SK-N-SH (cell line): ENCODE data around the gene MAPKAP1. TPM values are rescaled to one million over a fixed set of nuclear protein-coding genes. Genes with fewer than 3 reads are reported as not detected.

Experiments used
- CTCF ChIA-PET: fragments of 300-600, 350-600 bp; formaldehyde crosslinking; extraction: SDS; loops from one replicate; lab custom pipeline; 2021; lab: Yijun Ruan, JAX
- POLR2A ChIA-PET: fragments of 350-600 bp; sonication (Branson Sonifier 250); formaldehyde crosslinking; extraction: SDS; loops from one replicate; lab custom pipeline; 2020; ENCODE audit warnings: antibody characterized with exemption, inconsistent platforms; lab: Yijun Ruan, JAX
- DNase-seq: peaks from one replicate; pipeline ENCODE4 v3.0.0; 2012
- H2AFZ ChIP-seq: fragments of 200-600 bp; sonication (generic); 2 replicates; pipeline ENCODE4 v1.8.1; 2016; ENCODE audit warnings: antibody characterized with exemption, mild to moderate bottlenecking, low read depth
- H3F3A ChIP-seq: fragments of 200-600 bp; sonication (generic); replicated peaks from 2 replicates; pipeline ENCODE3; 2016; ENCODE audit warnings: antibody characterized with exemption, mild to moderate bottlenecking; ENCODE audit not compliant: insufficient read depth
- H3K27ac ChIP-seq, 2 experiments: fragments of 200-500 bp in 1 of 2; fragments of 200-600 bp in 1 of 2; sonication (Bioruptor generic) in 1 of 2; sonication (generic), shearing (Covaris generic) in 1 of 2; 2 replicates each; pipeline versions ENCODE4 v1.5.1 to v1.6.1; 2014 to 2016; ENCODE audit warnings: low read depth in 2 of 2, inconsistent platforms in 1 of 2, low read length in 1 of 2, mild to moderate bottlenecking in 1 of 2, mixed read lengths in 1 of 2
- H3K27me3 ChIP-seq: fragments of 200-600 bp; sonication (generic), shearing (Covaris generic); 2 replicates; pipeline ENCODE4 v1.6.1; 2016; ENCODE audit warnings: mixed run types; ENCODE audit not compliant: insufficient read depth
- H3K36me3 ChIP-seq, 2 experiments: fragments of 200-500 bp in 1 of 2; fragments of 200-600 bp in 1 of 2; sonication (Bioruptor generic) in 1 of 2; sonication (generic) in 1 of 2; replicated peaks in 1 of 2; 2 replicates each; pipeline versions ENCODE3 to v1.5.1; 2014 to 2016; ENCODE audit warnings: low read length in 1 of 2, mild to moderate bottlenecking in 1 of 2; ENCODE audit not compliant: insufficient read depth in 2 of 2, control insufficient read depth in 1 of 2
- H3K4me1 ChIP-seq, 2 experiments: fragments of 200-500 bp in 1 of 2; fragments of 200-600 bp in 1 of 2; sonication (Bioruptor generic) in 1 of 2; sonication (generic), shearing (Covaris generic) in 1 of 2; 2 replicates each; pipeline versions ENCODE4 v1.5.1 to v1.6.1; 2014 to 2016; ENCODE audit warnings: low read depth in 1 of 2, low read length in 1 of 2, mixed run types in 1 of 2; ENCODE audit not compliant: insufficient read depth in 2 of 2, control insufficient read depth in 1 of 2
- H3K4me2 ChIP-seq: fragments of 200-600 bp; sonication (generic), shearing (Covaris generic); 2 replicates; pipeline ENCODE4 v1.6.1; 2017; ENCODE audit warnings: mixed run types
- H3K4me3 ChIP-seq, 2 experiments: fragments of 200-500 bp in 1 of 2; fragments of 200-600 bp in 1 of 2; sonication (Bioruptor generic) in 1 of 2; sonication (generic), shearing (Covaris generic) in 1 of 2; 2 replicates each; pipeline versions ENCODE4 v1.5.1 to v1.8.1; 2014 to 2016; ENCODE audit warnings: low read depth in 2 of 2, inconsistent platforms in 1 of 2, low read length in 1 of 2, mild to moderate bottlenecking in 1 of 2, mixed read lengths in 1 of 2, moderate library complexity in 1 of 2
- H3K79me2 ChIP-seq: fragments of 200-600 bp; sonication (generic); 2 replicates; pipeline ENCODE4 v1.8.1; 2017; ENCODE audit warnings: mild to moderate bottlenecking; ENCODE audit not compliant: insufficient read depth
- H3K9ac ChIP-seq: fragments of 200-600 bp; sonication (generic); 2 replicates; pipeline ENCODE4 v1.6.1; 2017; ENCODE audit warnings: mixed run types
- H3K9me2 ChIP-seq: fragments of 200-600 bp; sonication (generic); 2 replicates; pipeline ENCODE4 v1.6.1; 2017; ENCODE audit warnings: mixed run types
- H3K9me3 ChIP-seq: fragments of 200-600 bp; sonication (generic); 2 replicates; pipeline ENCODE4 v1.6.1; 2017; ENCODE audit warnings: mixed run types, mild to moderate bottlenecking, moderate library complexity
- H4K20me1 ChIP-seq: fragments of 200-600 bp; sonication (generic); 2 replicates; pipeline ENCODE4 v1.6.1; 2017; ENCODE audit warnings: mild to moderate bottlenecking, mixed run types; ENCODE audit not compliant: insufficient read depth
- CHD2 ChIP-seq: fragments of 150-350 bp; IDR thresholded peaks from 2 replicates; pipeline ENCODE4 v1.6.1; 2018; ENCODE audit warnings: low read length; ENCODE audit not compliant: partially characterized antibody
- EP300 ChIP-seq, 2 experiments: IDR thresholded peaks; 2 replicates each; pipeline versions ENCODE4 v1.4.0 to v1.6.1; 2012; ENCODE audit warnings: borderline replicate concordance in 1 of 2, low read depth in 1 of 2, low read length in 1 of 2
- FOSL2 ChIP-seq: IDR thresholded peaks from 2 replicates; pipeline ENCODE4 v1.4.0; 2012; ENCODE audit warnings: low read depth, mild to moderate bottlenecking, moderate library complexity, borderline replicate concordance
- FOXM1 ChIP-seq: IDR thresholded peaks from 2 replicates; pipeline ENCODE4 v1.4.0; 2012; ENCODE audit warnings: low read depth, mild to moderate bottlenecking
- GATA2 ChIP-seq: sonication (generic); formaldehyde crosslinking; IDR thresholded peaks from 2 replicates; pipeline ENCODE4 v1.5.0; 2020; ENCODE audit warnings: mild to moderate bottlenecking, missing genetic modification reagents
- IRF3 ChIP-seq: fragments of 150-350 bp; IDR thresholded peaks from 2 replicates; pipeline ENCODE4 v1.6.1; 2016; ENCODE audit warnings: mild to moderate bottlenecking, low read depth, low read length
- JUND ChIP-seq: IDR thresholded peaks from 2 replicates; pipeline ENCODE4 v1.4.0; 2012
- MAX ChIP-seq: IDR thresholded peaks from 2 replicates; pipeline ENCODE4 v1.4.0; 2012; ENCODE audit warnings: low read depth
- MEF2A ChIP-seq: IDR thresholded peaks from 2 replicates; pipeline ENCODE4 v1.4.0; 2012; ENCODE audit warnings: low read depth, borderline replicate concordance
- NFIC ChIP-seq: IDR thresholded peaks from 2 replicates; pipeline ENCODE4 v1.4.0; 2012; ENCODE audit warnings: borderline replicate concordance
- RAD21 ChIP-seq: IDR thresholded peaks from 2 replicates; pipeline ENCODE4 v1.6.1; 2012; ENCODE audit warnings: mild to moderate bottlenecking, low read length
- REST ChIP-seq: IDR thresholded peaks from 2 replicates; pipeline ENCODE4 v1.6.1; 2012; ENCODE audit warnings: mild to moderate bottlenecking, low read depth, low read length, moderate library complexity
- SIN3A ChIP-seq: IDR thresholded peaks from 2 replicates; pipeline ENCODE4 v1.6.1; 2012; ENCODE audit warnings: low read depth, mild to moderate bottlenecking, low read length, moderate library complexity, borderline replicate concordance
- TAF1 ChIP-seq: IDR thresholded peaks from 2 replicates; pipeline ENCODE4 v1.6.1; 2012; ENCODE audit warnings: low read depth, mild to moderate bottlenecking, low read length, moderate library complexity, borderline replicate concordance
- TEAD4 ChIP-seq: IDR thresholded peaks from 2 replicates; pipeline ENCODE4 v1.4.0; 2012; ENCODE audit warnings: mild to moderate bottlenecking, borderline replicate concordance; ENCODE audit not compliant: insufficient read depth
- YY1 ChIP-seq: IDR thresholded peaks from 2 replicates; pipeline ENCODE4 v1.4.0; 2012; ENCODE audit warnings: low read depth, mild to moderate bottlenecking
- ZBTB33 ChIP-seq: IDR thresholded peaks from 2 replicates; pipeline ENCODE4 v1.4.0; 2012; ENCODE audit warnings: low read depth, borderline replicate concordance
- WGBS: methylation state at CpG from one replicate; pipeline ENCODE4 v1.1.6; 2017; ENCODE audit warnings: low lambda C conversion rate; 5-methylcytosine and 5-hydroxymethylcytosine counted together
- polyA plus RNA-seq, 3 experiments: library from polyadenylated mRNA; depleted of rRNA; stranded (reverse); fragments of >200 nt; gene quantifications; 2 replicates each; pipeline ENCODE4 v1.2.3, GENCODE V29; 2012
- TF ChIP-seq, protein P1 (sequence below): fragments of 200-600 bp; sonication (generic); IDR thresholded peaks from 2 replicates; pipeline ENCODE4 v1.6.1; 2017; ENCODE audit warnings: antibody characterized with exemption, mild to moderate bottlenecking, moderate library complexity
- TF ChIP-seq, protein P2 (sequence below): fragments of 150-350 bp; IDR thresholded peaks from 2 replicates; pipeline ENCODE4 v1.6.1; 2017; ENCODE audit warnings: antibody characterized with exemption, low read length, low read depth, borderline replicate concordance
- TF ChIP-seq, protein P3 (sequence below): IDR thresholded peaks from 2 replicates; pipeline ENCODE4 v1.4.0; 2012; ENCODE audit warnings: low read depth, borderline replicate concordance

Gene MAPKAP1
- polyA plus RNA-seq, 1 of the 3 experiments (the other 2 are of a cell fraction), result 117 TPM

DNA sequence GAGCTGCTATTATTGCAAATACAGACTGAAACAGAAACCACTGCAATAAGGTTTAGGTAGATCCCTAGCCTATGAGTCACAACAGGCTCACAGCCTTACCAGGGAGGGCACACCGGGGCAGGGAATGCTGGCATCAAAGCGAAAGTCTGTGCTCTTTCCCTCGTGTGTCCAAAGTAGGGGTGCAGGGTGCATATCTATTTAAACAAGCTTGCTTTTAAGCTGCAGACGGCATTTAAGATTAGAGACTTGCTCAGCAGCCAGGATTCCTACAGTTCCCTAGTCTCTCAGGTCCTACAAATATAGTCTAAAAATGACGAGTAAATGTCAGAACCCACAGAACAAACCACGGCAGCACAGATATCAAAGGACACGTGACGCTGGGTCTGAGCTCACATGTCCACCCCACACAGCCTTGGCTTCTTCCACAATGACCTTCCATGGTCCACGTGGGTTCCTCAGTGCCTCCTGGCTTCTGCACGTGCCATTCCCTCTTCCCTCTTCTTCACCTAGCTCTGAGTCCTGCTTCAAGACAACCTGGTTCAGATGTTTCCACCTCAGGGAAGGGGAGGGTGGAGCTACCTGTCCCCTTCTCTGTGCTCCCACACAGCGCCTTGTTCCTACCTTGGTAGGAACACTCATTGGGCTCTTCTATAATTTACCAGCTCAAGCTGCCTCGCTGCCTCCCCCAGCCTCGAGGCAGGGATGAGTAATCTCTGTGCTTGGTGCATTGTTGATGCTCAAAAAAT lies 193.2 kb downstream of the MAPKAP1 start:
- peak overlapping the region; percentile 81 for H3K4me2 ChIP-seq
- no peak overlapping the region for H2AFZ ChIP-seq
- peak overlapping the region; percentile 21 to 54; a peak in 3 of 4 replicates for H3K4me3 ChIP-seq
- H3K36me3 ChIP-seq, result peaks cover 0 to 3% of the 10 kb centered on the region in 2 experiments
- no peaks in the 10 kb centered on the region for H4K20me1 ChIP-seq
- WGBS, result 57% methylated on average over 13 of the region's 13 CpGs
- no peaks in the 10 kb centered on the region for H3K27me3 ChIP-seq
- CTCF ChIA-PET, result interaction anchor here (0.6 to 1.7 kb wide), 5 partner anchors 10 to 1051 kb away, joined by 3 to 5 read pairs (median 3); no protein-coding TSS in a partner anchor
- no peaks in the 10 kb centered on the region for H3K9me3 ChIP-seq
- H3F3A ChIP-seq, result peaks cover 15% of the 10 kb centered on the region
- DNase-seq, result no peak
- peaks cover 13 to 17% of the 10 kb centered on the region in 2 experiments for H3K4me1 ChIP-seq
- peaks cover 18% of the 10 kb centered on the region for H3K79me2 ChIP-seq
- peak overlapping the region; percentile 58 to 73 for H3K27ac ChIP-seq
- POLR2A ChIA-PET, result no interaction called here
- H3K9me2 ChIP-seq, result no peaks in the 10 kb centered on the region
- peak overlapping the region; percentile 42; the same call in 1 of the 2 replicates for H3K9ac ChIP-seq
- TF ChIP-seq MEF2A, result no peak
- TF ChIP-seq, protein P1, sequence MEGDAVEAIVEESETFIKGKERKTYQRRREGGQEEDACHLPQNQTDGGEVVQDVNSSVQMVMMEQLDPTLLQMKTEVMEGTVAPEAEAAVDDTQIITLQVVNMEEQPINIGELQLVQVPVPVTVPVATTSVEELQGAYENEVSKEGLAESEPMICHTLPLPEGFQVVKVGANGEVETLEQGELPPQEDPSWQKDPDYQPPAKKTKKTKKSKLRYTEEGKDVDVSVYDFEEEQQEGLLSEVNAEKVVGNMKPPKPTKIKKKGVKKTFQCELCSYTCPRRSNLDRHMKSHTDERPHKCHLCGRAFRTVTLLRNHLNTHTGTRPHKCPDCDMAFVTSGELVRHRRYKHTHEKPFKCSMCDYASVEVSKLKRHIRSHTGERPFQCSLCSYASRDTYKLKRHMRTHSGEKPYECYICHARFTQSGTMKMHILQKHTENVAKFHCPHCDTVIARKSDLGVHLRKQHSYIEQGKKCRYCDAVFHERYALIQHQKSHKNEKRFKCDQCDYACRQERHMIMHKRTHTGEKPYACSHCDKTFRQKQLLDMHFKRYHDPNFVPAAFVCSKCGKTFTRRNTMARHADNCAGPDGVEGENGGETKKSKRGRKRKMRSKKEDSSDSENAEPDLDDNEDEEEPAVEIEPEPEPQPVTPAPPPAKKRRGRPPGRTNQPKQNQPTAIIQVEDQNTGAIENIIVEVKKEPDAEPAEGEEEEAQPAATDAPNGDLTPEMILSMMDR, result no peak
- peak in 1 of 2 experiments; percentile 68; a peak in 1 of 4 replicates for TF ChIP-seq EP300 (IDR thresholded peaks at IDR 0.05; ENCODE audit: borderline replicate concordance in 1 of 2, low read depth in 1 of 2, low read length in 1 of 2)
- TF ChIP-seq GATA2 (CRISPR knock-in tag), result no peak
- no peak for TF ChIP-seq FOXM1
- no peak for TF ChIP-seq TAF1
- peak; percentile 51; the same call in 1 of the 2 replicates for TF ChIP-seq NFIC
- no peak for TF ChIP-seq RAD21
- TF ChIP-seq SIN3A, result 0 out of 2 replicates have a peak, but pooled peaks have one; percentile 27
- no peak for TF ChIP-seq REST
- TF ChIP-seq TEAD4, result no peak
- TF ChIP-seq MAX, result peak; percentile 70
- TF ChIP-seq, protein P2, sequence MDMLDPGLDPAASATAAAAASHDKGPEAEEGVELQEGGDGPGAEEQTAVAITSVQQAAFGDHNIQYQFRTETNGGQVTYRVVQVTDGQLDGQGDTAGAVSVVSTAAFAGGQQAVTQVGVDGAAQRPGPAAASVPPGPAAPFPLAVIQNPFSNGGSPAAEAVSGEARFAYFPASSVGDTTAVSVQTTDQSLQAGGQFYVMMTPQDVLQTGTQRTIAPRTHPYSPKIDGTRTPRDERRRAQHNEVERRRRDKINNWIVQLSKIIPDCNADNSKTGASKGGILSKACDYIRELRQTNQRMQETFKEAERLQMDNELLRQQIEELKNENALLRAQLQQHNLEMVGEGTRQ, result no peak
- TF ChIP-seq, protein P3, sequence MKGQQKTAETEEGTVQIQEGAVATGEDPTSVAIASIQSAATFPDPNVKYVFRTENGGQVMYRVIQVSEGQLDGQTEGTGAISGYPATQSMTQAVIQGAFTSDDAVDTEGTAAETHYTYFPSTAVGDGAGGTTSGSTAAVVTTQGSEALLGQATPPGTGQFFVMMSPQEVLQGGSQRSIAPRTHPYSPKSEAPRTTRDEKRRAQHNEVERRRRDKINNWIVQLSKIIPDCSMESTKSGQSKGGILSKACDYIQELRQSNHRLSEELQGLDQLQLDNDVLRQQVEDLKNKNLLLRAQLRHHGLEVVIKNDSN, result peak; percentile 57; the same call in 1 of the 2 replicates
- no peak for TF ChIP-seq IRF3
- TF ChIP-seq YY1, result no peak
- TF ChIP-seq CHD2, result no peak
- peak; percentile 29; the same call in 1 of the 2 replicates for TF ChIP-seq ZBTB33
- TF ChIP-seq FOSL2, result peak; percentile 86
- TF ChIP-seq JUND, result peak; percentile 79
